IPS-18a (cell line): ENCODE results near the gene DHRSX.

Source experiments
- H3K27ac ChIP-seq: one replicate; pipeline ENCODE4 v1.5.1; 2013; ENCODE audit warnings: low read length
- H3K27me3 ChIP-seq: one replicate; pipeline ENCODE4 v1.6.1; 2013; ENCODE audit warnings: mild to moderate bottlenecking, low read length; ENCODE audit not compliant: control insufficient read depth, insufficient read depth
- H3K36me3 ChIP-seq: one replicate; pipeline ENCODE4 v1.6.1; 2013; ENCODE audit warnings: low read depth, low read length; ENCODE audit not compliant: control insufficient read depth
- H3K4me1 ChIP-seq: one replicate; pipeline ENCODE4 v1.6.1; 2013; ENCODE audit warnings: low read depth, low read length; ENCODE audit not compliant: control insufficient read depth
- H3K4me3 ChIP-seq: one replicate; pipeline ENCODE4 v1.5.1; 2013; ENCODE audit warnings: low read length
- H3K9ac ChIP-seq: one replicate; pipeline ENCODE4 v1.6.1; 2013; ENCODE audit warnings: mild to moderate bottlenecking, low read length, moderate library complexity
- H3K9me3 ChIP-seq: one replicate; pipeline ENCODE4 v1.6.1; 2013; ENCODE audit warnings: low read depth, low read length; ENCODE audit not compliant: control insufficient read depth

The DHRSX gene

DNA sequence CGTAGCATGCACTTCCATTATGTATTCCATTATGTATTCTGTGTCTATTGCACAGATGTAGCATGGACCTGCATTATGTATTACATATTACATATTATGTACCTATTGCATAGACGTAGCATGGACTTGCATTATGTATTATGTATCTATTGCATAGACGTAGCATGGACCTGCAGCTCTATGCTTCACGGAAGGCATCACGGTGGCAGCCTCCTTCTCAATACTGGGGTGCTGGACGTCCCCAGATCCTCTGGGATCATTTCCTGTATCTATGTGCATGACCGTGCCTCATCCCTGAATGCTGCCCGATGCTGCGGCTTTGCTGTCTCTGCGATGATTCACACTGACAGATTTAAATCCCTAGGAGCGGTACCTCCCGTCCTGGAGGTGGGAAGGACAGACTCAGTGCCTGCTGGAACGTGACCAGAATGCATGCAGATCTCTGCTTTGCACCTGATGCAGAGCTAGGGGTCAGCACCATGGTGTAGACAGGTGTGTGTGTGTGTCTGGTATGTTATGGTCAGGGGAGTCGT lies 317.5 kb downstream of the DHRSX start:
- H3K27ac ChIP-seq, result no peak overlapping the region
- no peaks in the 10 kb centered on the region for H3K36me3 ChIP-seq
- H3K4me3 ChIP-seq, result peak overlapping the region; percentile 20
- peaks cover 15% of the 10 kb centered on the region for H3K4me1 ChIP-seq
- H3K27me3 ChIP-seq, result no peaks in the 10 kb centered on the region
- H3K9ac ChIP-seq, result no peak overlapping the region
- peaks cover 10% of the 10 kb centered on the region for H3K9me3 ChIP-seq

DNA sequence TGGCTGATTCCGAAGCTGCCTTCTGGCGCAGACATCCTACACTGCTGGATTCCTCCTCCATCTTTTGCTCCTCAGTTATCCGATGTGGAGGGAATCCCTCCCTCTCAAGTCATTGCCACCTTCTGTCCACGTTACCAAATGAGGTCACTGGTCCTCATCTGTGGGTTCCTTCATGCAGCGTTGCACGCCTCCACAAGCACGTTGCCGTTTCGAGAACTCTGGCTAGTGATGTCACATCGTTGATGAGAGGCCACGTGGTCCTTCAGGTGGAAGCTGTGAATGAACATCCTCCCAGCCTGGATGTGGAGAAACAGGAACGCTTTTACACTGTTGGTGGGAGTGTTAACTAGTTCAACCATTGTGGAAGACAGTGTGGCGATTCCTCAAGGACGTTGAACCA lies 323.2 kb downstream of the DHRSX start:
- no peaks in the 10 kb centered on the region for H3K9me3 ChIP-seq
- H3K9ac ChIP-seq, result no peak overlapping the region
- no peaks in the 10 kb centered on the region for H3K36me3 ChIP-seq
- no peaks in the 10 kb centered on the region for H3K27me3 ChIP-seq
- no peaks in the 10 kb centered on the region for H3K4me1 ChIP-seq
- H3K27ac ChIP-seq, result no peak overlapping the region
- H3K4me3 ChIP-seq, result no peak overlapping the region

DNA sequence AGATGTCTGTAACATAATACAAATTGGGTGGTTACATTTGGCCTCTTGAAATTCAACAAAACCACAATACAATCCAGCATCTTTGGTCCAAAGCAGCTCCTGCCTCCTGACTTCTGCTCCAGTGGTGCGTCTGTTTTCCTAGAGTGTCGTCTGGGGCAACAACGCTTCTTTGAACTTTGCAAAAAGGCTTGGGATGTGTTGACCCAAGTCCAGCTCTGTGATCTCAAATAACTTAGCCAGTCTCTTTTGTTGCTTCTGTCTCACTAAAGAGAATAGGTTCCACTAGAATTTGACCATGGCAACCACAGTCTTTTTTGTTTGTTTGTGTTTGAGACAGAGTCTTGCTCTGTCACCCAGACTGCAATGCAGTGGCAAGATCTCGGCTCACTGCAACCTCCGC lies 324.0 kb downstream of the DHRSX start:
- Histone ChIP-seq H3K9ac (no peak overlapping the region), H3K36me3 (no peaks in the 10 kb centered on the region), H3K27ac (no peak overlapping the region), H3K27me3 (no peaks in the 10 kb centered on the region), H3K4me3 (no peak overlapping the region), H3K9me3 (no peaks in the 10 kb centered on the region), H3K4me1 (no peaks in the 10 kb centered on the region)

DNA sequence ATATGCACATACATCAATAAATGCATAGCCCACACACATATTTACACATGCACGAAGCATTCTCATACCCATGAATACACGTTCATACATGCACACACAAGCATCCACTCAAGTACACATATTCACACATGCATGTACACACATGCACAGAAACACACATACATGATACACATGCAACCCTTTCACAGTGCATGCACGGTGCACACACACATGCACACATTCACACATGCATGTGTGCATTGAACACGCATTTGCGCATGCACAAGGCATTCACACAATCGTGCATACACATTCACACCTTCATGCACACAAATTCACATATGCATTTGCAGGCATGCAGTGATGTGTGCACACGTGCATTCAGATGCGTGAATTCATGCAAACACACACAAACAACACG lies 324.5 kb downstream of the DHRSX start:
- Histone ChIP-seq H3K4me3 (no peak overlapping the region), H3K36me3 (no peaks in the 10 kb centered on the region), H3K27me3 (no peaks in the 10 kb centered on the region), H3K9me3 (no peaks in the 10 kb centered on the region), H3K27ac (no peak overlapping the region), H3K9ac (no peak overlapping the region), H3K4me1 (no peaks in the 10 kb centered on the region)

DNA sequence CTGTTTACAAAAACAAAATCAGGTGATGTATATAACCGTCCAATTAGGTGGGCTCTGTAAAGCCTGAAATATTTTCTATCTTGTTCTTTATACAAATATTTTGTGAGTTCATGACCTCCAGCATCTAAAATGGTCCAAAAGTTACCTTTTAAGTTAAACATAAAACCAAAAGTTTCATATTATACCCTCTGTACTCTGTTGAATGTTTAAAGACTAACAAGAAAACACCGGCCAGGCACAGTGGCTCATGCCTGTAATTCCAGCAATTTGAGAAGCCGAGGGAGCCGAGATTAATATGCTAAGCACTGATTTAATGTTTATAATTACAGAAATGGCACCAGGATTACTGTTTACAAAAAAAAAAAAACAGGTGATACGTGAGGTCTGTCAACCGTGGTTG lies 328.4 kb downstream of the DHRSX start:
- Histone ChIP-seq H3K4me1 (no peaks in the 10 kb centered on the region), H3K9me3 (no peaks in the 10 kb centered on the region), H3K9ac (no peak overlapping the region), H3K27me3 (no peaks in the 10 kb centered on the region), H3K27ac (no peak overlapping the region), H3K4me3 (no peak overlapping the region), H3K36me3 (no peaks in the 10 kb centered on the region)
